ENCODE results near the gene SERPINB3.

DNA sequence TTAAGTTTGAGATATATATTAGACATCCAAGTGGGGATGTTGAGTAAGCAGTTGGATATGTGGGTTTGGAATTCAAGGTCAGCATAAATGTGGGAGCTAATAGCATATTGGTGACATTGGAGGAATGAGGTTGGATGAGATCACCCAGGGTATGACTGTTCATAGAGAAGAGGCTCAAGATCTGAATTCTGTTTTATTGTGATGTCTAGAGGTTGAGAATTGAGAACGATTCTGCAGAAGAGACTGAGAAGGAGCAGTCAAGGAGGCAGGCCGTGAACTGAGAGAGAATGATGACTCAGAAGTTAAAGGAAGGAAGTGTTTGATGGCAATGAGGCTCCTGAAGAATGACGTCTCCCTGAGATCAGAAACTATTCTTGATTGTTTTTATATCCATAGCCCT lies 47.0 kb upstream of the SERPINB3 start:
- TF ChIP-seq POLR2A (IDR thresholded peaks at IDR 0.05): no peak
- TF ChIP-seq, protein P1, sequence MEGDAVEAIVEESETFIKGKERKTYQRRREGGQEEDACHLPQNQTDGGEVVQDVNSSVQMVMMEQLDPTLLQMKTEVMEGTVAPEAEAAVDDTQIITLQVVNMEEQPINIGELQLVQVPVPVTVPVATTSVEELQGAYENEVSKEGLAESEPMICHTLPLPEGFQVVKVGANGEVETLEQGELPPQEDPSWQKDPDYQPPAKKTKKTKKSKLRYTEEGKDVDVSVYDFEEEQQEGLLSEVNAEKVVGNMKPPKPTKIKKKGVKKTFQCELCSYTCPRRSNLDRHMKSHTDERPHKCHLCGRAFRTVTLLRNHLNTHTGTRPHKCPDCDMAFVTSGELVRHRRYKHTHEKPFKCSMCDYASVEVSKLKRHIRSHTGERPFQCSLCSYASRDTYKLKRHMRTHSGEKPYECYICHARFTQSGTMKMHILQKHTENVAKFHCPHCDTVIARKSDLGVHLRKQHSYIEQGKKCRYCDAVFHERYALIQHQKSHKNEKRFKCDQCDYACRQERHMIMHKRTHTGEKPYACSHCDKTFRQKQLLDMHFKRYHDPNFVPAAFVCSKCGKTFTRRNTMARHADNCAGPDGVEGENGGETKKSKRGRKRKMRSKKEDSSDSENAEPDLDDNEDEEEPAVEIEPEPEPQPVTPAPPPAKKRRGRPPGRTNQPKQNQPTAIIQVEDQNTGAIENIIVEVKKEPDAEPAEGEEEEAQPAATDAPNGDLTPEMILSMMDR (IDR thresholded peaks at IDR 0.05 in 4 of 5, conservative IDR thresholded peaks at IDR 0.05 in 1 of 5): no peak
